HG03432 (cell line): Measurements from ENCODE around the gene TOB2.

Experiments
- ATAC-seq: cut with Tn5 transposase; IDR thresholded peaks from one replicate; pipeline ENCODE4 v1.9.1; 2021; ENCODE audit warnings: mild to moderate bottlenecking, moderate library complexity; ENCODE audit not compliant: unreplicated experiment

TOB2 gene

GRCh38 chr22:41395531-41396240 lies 50.9 kb downstream of the TOB2 start:
- no peak for ATAC-seq

GRCh38 chr22:41394012-41394356 lies 52.6 kb downstream of the TOB2 start:
- no peak for ATAC-seq

GRCh38 chr22:41387341-41387740 lies 59.3 kb downstream of the TOB2 start:
- no peak for ATAC-seq

GRCh38 chr22:41384128-41384527 lies 62.5 kb downstream of the TOB2 start:
- no peak for ATAC-seq
